RWPE1 (cell line): Measurements from ENCODE around the gene JCAD.
"Not testable (repeated sequence)": the region's sequence is repeated elsewhere in the genome, so short reads cannot be mapped to it uniquely, and the experiment has no call there.

Experiments used
- CTCF ChIA-PET: fragments of 350-600 bp; sonication (Branson Sonifier 250); formaldehyde crosslinking; extraction: SDS; loops from one replicate; lab custom pipeline; 2021; lab: Yijun Ruan, JAX
- POLR2A ChIA-PET: fragments of 400-600 bp; formaldehyde crosslinking; extraction: SDS; loops from one replicate; lab custom pipeline; 2020; ENCODE audit warnings: antibody characterized with exemption; ENCODE audit not compliant: low non-redundant PET; lab: Yijun Ruan, JAX
- DNase-seq: peaks from one replicate; pipeline ENCODE4 v3.0.0; 2012; ENCODE audit warnings: low spot score
- H3K27ac ChIP-seq: fragments of 450-650 bp; 2 replicates; pipeline ENCODE4 v1.5.1; 2017
- CTCF ChIP-seq: fragments of 450-650 bp; conservative IDR thresholded peaks from 2 replicates; pipeline ENCODE4 v1.5.1; 2017; ENCODE audit warnings: low read depth, mild to moderate bottlenecking

Gene JCAD

DNA sequence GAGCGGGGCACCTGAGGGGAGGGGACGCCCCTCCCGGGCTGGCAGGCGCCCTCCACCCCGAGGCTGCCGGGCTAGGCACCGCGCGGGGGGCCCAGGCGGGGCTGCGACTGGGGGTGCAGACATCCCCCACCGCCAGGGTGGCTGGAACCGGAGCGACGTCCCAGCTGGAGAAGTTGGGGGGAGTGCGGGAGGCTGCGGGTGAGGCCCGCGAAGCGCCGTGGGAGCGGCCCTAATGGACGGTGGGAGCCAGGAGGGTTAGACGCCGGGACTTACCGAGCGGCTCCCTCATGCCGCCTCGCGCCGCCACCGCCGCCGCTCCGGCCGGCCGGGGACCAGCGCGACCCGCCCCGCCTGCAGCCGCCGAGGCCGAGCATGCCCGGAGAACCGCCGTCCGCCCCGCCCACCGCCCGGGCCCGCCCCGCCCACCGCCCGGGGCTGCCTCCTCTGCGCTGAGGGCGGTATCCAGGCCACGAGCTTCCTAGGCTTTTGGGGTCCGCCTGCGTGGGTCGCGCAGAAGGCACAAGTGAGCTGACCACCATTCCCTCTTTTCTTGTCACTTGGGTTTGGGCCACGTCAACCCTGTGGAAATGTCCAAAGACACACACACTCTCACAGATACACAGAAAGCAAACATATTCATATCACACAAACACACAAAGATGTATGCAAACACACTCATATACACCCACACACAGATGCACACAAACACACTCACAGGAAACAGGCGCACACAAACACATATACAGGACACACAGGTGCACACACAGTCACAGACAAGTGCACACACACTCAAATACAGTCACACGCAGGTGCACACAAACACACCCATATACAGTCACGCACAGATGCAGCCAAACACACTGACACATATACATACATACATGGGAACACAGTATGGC, at the start of gene JCAD:
TSS of gene JCAD (minus strand) at position 378 of the 899 bp plus-strand sequence. CDS start 11,774 bp downstream, outside the sequence.
- DNase-seq, result peak; percentile 46
- TF ChIP-seq CTCF, result no peak
- CTCF ChIA-PET, result no interaction called here
- H3K27ac ChIP-seq, result no peak within 1 kb of the TSS
- POLR2A ChIA-PET, result no interaction called here

- ChIA-PET CTCF (interaction anchor here (0.6 kb wide), 1 partner anchor 152 kb away, joined by 4 read pairs; no protein-coding TSS in a partner anchor), POLR2A (no interaction called here)
- no peak for DNase-seq
- H3K27ac ChIP-seq, result no peak overlapping the region
- no peak for TF ChIP-seq CTCF
Observed at GRCh38 chr10:30106987-30107386, 47.6 kb upstream of the JCAD start.

DNA sequence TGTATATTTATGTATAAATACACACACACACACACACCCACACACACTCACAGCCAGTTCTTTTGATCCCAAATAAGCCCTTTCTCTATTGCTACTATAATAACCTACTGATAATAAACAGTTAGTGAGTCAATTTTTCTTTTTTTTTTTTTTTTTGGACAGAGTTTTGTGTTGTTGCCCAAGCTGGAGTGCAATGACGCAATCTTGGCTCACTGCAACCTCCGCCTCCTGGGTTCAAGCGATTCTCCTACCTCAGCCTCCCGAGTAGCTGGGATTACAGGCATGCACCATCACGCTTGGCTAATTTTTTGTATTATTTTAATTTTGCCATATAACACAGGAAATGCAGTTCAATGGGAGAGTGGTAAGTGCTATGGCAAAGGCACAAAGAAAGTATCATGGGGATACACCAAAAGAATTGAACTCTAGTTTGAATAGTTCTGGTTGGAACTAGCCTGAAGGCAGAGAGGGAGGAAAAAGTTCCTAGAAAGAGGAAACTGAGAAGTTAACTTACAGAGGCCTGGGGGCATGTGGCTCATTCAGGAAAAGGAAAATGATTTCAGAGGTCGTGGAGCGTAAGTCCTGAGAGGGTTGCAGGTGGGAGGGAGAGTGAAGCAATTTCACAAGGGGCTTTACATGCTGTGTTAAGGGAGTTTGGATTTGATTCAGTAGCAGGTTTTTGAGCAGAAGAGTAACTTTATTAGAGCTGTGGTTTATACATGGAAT, 44.4 kb upstream of the JCAD start:
- no peak for TF ChIP-seq CTCF
- CTCF ChIA-PET, result interaction anchor here (0.6 kb wide), 1 partner anchor 216 kb away, joined by 4 read pairs; no protein-coding TSS in a partner anchor
- POLR2A ChIA-PET, result interaction anchor here (0.6 kb wide), 1 partner anchor 501 kb away, joined by 3 read pairs; no protein-coding TSS in a partner anchor
- DNase-seq, result no peak
- no peak overlapping the region for H3K27ac ChIP-seq

- H3K27ac ChIP-seq, CTCF ChIA-PET: not testable (repeated sequence)
Observed at GRCh38 chr10:30099706-30100105, 40.3 kb upstream of the JCAD start.

DNA sequence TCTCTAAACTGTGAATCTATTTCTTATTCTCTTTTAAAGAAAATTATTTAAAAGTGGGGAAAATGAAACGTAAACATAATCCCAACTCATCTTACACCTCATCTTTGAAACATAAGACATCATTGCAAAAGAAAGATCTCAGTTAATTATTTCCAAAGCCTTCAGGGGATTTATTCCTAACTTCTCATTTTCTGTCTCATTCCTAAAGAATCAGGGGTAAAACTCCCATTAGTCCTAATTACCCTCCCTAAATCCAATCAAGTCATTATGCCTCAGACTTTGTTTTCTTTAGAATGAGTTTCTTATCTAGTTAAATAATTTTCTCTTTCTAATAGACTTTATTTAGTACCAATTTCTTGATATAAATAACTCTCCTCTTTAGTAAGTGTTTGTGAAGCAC, 39.7 kb upstream of the JCAD start:
- POLR2A ChIA-PET, result no interaction called here
- H3K27ac ChIP-seq, result no peak overlapping the region
- no peak for TF ChIP-seq CTCF
- CTCF ChIA-PET, result no interaction called here
- no peak for DNase-seq

More at GRCh38 chr10:30099706-30100105, 40.3 kb upstream of the JCAD start:
- peak; percentile 26 for DNase-seq
- POLR2A ChIA-PET, result not testable (repeated sequence)

- no peak for TF ChIP-seq CTCF
- peak; percentile 53 for DNase-seq
- no peak overlapping the region for H3K27ac ChIP-seq
- ChIA-PET POLR2A (no interaction called here), CTCF (interaction anchor here (0.6 kb wide), 1 partner anchor 167 kb away, joined by 4 read pairs; no protein-coding TSS in a partner anchor)
Observed at GRCh38 chr10:30098629-30099028, 39.2 kb upstream of the JCAD start.
